DMS 273 treated with DMSO at 0.1 percent for 48 hours (cell line): Measurements from ENCODE around the gene ITGB5.
A peak's percentile ranks its signal among the peaks of the same experiment; 100 is the strongest.
"Not testable (repeated sequence)": the region's sequence is repeated elsewhere in the genome, so short reads cannot be mapped to it uniquely, and the experiment has no call there.

Source experiments
- DNase-seq: peaks from one replicate; lab custom pipeline; 2025; lab: John Stamatoyannopoulos, UW

ITGB5 gene

DNA sequence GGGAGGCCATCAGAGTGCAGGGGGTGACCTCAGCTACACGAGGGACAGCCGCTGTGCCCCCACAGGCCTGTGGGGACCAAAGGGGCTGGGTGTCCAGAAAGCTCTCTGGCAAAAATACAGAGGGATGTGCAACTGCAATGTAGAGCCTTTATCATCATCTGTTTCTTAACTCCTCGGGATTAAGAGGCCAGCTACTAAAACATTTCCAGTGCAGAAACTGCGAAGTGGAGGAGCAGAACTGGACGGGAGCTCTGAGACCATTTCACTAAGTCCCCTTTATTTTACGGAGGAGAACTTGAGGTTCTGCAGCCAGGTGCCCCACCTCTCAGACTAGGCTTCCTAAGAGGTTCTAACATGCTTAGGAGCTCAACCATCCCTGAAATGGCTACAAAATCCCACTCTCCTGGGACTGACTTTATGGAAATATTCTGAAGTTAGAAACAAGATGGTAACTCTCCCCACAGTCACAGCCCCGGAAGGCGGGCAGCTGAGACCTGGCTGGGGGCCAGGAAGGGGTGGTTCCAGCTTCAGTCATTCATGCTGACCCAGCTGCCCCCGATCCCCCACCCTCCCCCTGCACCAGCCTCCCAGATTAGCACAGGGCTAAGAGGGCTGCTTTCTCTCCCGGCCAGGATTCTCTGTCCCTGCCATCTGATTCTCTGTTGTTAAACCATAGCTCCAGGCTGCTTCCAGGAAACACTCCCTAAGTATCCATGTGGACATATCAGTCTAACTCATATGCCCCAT, 116.7 kb downstream of the ITGB5 start:
- peak; percentile 54 for DNase-seq

- DNase-seq, result no peak
Measured at GRCh38 chr3:124769462-124769861, 117.7 kb downstream of the ITGB5 start.

DNA sequence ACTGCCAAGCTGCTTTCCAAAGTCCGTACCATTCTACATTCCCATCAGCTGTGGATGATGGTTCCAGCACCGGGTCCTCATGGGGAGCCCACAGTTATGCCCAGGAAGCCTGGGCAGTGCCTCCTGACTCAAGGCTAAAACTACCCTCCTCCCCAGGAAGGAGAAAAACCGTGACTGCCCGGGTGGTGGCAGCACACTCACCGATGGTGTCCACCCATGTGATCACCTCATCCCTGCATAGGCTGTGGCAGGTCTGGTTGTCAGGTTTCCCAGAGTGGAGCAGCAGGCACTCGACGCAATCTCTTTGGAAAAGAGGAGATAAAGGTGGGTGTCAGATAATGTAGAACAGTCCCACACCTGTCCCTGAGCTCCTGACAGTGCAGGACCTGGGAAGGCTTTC, 118.4 kb downstream of the ITGB5 start:
- DNase-seq, result no peak

DNA sequence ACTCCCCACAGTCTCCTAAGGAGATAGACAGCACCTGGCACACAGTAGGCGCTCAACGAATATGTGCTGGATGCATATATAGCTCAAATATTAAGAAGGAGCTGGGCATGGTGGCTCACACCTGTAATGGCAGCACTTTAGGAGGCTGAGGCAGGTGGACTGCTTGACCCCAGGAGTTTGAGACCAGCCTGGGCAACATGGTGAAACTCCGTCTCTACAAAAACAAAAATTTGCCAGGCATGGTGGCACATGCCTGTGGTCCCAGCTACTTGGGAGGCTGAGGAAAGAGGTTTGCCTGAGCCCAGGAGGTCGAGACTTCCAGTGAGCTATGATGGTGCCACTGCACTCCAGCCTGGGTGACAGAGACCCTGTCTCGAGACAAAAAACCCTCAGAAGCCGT, 119.5 kb downstream of the ITGB5 start:
- DNase-seq, result no peak

DNA sequence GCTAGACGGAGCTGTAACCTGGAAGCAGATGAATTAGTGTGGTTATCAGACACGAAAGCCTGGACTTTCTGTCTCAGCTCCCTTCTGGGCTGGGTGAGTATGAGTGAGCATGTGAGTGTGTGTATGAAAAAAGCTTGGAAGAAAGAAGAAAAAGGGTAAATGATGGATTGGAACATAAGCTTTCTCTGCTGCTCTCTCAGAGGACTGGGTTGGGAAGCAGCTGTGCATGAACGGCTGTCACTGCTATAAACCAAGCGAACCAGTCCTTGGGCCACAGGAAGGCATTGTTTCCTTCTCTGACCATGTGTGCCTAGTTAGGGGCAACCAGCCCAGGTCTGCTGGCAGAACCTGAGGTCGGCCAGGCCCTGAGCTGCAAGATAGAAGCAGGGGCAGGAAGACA, 119.9 kb downstream of the ITGB5 start:
- DNase-seq, result no peak

GRCh38 chr3:124766113-124767095, 120.8 kb downstream of the ITGB5 start:
- no peak for DNase-seq

- DNase-seq, result no peak
Measured at GRCh38 chr3:124765197-124765840, 121.8 kb downstream of the ITGB5 start.

DNA sequence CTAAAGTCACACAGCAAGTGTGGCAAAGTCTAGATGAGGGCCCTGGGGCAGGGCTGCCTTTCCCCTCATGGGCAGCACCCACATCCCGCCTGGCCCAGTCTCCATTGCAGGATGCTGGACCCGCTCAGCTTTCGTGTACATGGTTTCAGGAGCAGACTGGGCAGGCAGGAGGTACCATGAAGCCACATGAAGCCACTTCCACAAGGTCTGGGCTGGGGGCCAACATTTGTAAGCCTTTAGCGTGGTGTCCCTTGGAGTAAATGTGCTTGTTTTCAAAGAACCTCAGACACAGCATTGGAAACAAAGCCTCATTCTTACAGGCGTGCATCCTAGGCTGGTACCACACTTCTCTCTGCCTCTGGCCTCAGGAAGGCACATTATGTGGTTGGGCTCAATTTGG, 122.4 kb downstream of the ITGB5 start:
- DNase-seq, result no peak

DNA sequence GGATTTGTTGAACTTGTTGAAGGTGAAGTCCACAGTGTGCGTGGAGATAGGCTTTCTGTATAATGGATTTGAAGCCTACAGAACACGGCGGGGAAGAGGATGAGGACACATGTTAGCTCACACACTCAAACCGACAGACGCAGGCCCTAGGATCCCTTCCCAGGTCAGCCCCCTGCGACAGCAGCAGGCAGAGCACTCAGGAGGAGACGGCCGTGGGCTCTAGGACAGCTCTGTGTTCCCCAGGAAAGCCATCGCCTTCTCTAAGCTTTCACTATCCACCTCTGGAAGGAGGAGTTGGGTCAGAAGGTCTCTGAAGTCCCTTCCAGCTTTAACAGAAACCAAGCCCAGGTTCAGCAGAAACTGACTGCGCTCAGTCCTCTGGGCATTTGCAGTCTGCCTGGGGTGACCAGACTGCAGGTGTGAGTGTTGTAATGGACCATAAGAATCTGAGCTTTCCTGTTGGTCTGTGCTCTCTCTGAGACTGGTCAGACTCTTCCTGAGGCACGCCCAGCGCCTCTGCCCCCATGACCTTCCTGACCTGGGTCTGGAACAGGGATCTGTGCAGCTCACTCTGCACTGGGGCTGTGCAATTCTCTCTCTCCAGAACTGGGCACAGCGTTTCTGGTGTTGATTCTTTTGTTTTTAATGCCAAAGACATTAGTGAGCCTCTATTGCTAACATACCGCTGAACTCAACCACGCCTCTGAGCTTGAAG, 123.4 kb downstream of the ITGB5 start:
- no peak for DNase-seq

DNA sequence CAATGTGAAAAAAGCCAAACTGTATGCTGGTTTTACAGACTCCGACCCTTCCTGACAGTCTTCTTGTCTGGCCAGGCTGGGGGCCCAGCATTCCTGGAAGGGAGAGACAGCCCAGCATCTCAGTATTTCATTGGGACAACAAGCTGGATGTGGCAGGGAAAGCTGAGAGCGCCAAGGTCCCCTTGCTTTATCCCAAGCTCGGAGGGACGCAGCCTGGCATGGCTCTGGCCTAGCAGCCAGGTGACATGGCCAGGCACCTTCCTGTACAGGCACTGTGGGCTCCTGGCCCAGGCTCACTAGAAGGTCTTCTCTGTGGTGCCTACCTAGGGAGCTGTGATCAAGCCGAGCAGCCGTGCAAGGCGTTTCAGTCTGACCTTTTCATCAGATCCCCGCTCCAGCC, 124.0 kb downstream of the ITGB5 start:
- no peak for DNase-seq

DNA sequence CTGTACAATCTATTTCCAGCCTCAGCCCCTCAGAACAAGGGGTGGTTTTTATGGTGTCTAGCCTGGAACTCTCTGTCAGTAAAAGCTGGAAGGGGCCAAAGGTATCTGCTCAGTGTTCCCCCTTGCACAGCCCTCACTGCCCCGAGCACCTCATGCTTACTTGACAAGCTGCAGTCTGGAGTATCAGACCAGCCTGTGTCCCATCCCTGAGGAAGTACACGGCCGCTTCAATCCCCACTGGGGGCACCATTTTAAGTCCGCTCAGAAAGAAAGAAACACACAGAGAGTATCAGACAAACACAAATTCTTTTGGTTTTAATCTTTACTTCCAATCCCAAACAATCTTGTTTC, 124.5 kb downstream of the ITGB5 start:
- DNase-seq, result no peak

GRCh38 chr3:124761935-124762660, 125.1 kb downstream of the ITGB5 start:
- DNase-seq, result no peak

- DNase-seq, result peak; percentile 23
Measured at GRCh38 chr3:124761250-124761796, 125.8 kb downstream of the ITGB5 start.

GRCh38 chr3:124760601-124761000, 126.6 kb downstream of the ITGB5 start:
- no peak for DNase-seq

DNA sequence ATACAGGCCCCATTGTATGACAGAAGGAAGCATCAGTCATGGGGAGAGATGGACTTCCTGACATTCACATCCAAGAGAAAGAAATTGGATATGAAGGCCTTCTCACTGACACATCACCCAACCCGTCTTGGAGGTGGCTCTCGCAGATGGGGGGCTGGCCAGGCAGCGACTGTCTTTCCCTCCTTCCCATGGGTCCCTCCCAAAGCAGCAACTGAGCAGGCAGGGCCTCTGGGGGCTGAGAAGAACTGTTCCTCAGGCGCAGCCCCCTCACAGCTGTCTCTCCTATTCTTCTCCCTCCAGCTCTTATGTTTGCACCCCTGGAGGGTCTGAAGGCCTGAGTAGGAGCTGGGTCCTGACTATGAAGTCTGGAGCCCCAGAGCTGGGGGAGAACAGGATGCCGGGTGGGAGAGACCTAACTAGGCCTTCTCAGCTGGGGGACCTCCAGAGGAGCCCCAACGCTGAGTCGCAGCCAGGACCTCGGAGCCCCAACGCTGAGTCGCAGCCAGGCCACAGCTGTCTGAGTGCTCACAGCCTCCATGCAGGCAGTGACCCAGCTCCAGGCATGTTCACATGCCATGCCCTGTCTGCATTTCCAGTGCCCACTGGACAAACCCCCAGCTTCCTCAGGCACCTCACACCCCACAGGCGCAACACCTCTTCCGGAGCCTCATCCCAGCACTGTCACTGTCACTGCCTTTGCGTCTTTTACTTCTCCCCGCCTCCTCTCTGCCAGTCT, 127.3 kb downstream of the ITGB5 start:
- no peak for DNase-seq

GRCh38 chr3:124758851-124759635, 128.1 kb downstream of the ITGB5 start:
- no peak for DNase-seq

- not testable (repeated sequence) for DNase-seq
Measured at GRCh38 chr3:124757926-124758325, 129.2 kb downstream of the ITGB5 start.

DNA sequence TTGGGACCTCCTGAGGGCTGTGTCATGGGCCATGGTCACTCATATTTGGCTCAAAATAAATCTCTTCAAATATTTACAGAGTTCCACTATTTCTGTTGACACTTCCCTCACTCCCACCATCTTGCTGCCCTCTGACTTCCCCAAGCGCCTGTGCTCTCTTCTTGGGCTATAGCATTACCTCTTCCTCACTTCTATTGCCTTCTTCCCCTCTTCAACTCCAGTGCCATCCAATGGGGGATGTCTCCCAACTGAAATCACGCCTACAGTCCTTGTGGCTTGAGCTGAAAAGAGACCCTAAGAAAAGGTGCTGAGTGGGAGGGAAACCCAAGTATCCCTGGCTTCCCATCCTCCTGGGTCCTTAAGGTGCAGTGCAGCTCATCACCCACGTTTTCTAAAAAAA, 135.1 kb downstream of the ITGB5 start:
- no peak for DNase-seq

DNA sequence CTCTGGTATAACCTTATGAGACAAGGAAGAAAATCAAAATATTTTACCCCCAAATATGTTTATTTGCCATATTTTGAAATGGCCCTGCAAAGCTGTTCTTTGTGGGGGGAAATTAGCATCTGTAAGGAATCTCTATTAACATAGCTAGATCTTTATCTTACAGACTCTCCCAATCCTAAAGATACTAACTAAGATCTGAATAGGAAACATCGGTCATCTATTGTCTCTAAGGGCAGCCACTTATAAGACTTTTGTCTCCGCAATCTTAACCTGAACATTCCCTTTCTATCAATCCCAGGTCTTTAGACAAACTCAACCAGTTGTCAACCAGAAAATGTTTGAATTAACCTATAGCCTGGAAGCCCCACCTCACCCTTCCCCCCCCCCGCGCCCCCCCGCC, 135.7 kb downstream of the ITGB5 start:
- no peak for DNase-seq

DNA sequence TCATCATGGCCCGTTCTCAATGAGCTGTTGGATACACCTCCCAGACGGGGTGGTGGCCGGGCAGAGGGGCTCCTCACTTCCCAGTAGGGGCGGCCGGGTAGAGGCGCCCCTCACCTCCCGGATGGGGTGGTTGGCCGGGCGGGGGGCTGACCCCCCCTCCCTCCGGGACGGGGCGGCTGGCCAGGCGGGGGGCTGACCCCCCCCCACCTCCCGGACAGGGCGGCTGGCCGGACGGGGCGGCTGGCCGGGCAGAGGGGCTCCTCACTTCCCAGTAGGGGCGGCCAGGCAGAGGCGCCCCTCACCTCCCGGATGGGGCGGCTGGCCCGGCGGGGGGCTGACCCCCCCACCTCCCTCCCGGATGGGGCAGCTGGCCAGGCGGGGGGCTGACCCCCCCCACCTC, 137.3 kb downstream of the ITGB5 start:
- DNase-seq, result not testable (repeated sequence)
